Effector memory CD4-positive, alpha-beta T cell (primary cell): ENCODE data around the gene ENDOU.

ENCODE experiments used
- DNase-seq, 3 donors: peaks; one replicate each; pipeline ENCODE4 v3.0.0-alpha.2; 2020
- H3K27ac ChIP-seq: 2 replicates; pipeline ENCODE4 v1.7.0; 2013; ENCODE audit warnings: mild to moderate bottlenecking, low read length, moderate library complexity; ENCODE audit not compliant: insufficient read depth, poor library complexity, severe bottlenecking
- H3K27me3 ChIP-seq: replicated peaks from 2 replicates; pipeline ENCODE4 v1.7.0; 2013; ENCODE audit warnings: mild to moderate bottlenecking, low read length; ENCODE audit not compliant: insufficient read depth, control insufficient read depth, poor library complexity, severe bottlenecking
- H3K36me3 ChIP-seq: 2 replicates; pipeline ENCODE4 v1.7.0; 2013; ENCODE audit warnings: mild to moderate bottlenecking, low read length, moderate library complexity; ENCODE audit not compliant: control insufficient read depth, insufficient read depth
- H3K4me1 ChIP-seq: 2 replicates; pipeline ENCODE4 v1.7.0; 2013; ENCODE audit warnings: low read length, mild to moderate bottlenecking; ENCODE audit not compliant: control insufficient read depth, insufficient read depth, poor library complexity, severe bottlenecking
- H3K4me3 ChIP-seq: 2 replicates; pipeline ENCODE4 v1.7.0; 2013; ENCODE audit warnings: low read length, low read depth, mild to moderate bottlenecking; ENCODE audit not compliant: insufficient read depth, poor library complexity, severe bottlenecking
- H3K9me3 ChIP-seq: 2 replicates; pipeline ENCODE4 v1.7.0; 2013; ENCODE audit warnings: mild to moderate bottlenecking, low read length, moderate library complexity; ENCODE audit not compliant: control insufficient read depth

Gene ENDOU

GRCh38 chr12:47743311-47743860, 18.1 kb upstream of the ENDOU start:
- no peaks in the 10 kb centered on the region for H3K27me3 ChIP-seq
- H3K36me3 ChIP-seq: no peaks in the 10 kb centered on the region
- H3K27ac ChIP-seq: no peak overlapping the region

GRCh38 chr12:47742253-47742825, 17.0 kb upstream of the ENDOU start:
- no peak overlapping the region for H3K27ac ChIP-seq
- H3K36me3 ChIP-seq: no peaks in the 10 kb centered on the region
- peak; percentile 38 to 71 (median 64) for DNase-seq
- no peak overlapping the region for H3K4me3 ChIP-seq
- H3K4me1 ChIP-seq: peaks cover 19% of the 10 kb centered on the region
- H3K27me3 ChIP-seq: no peaks in the 10 kb centered on the region
- no peaks in the 10 kb centered on the region for H3K9me3 ChIP-seq

More at GRCh38 chr12:47743311-47743860, 18.1 kb upstream of the ENDOU start:
- H3K9me3 ChIP-seq: no peaks in the 10 kb centered on the region
- peaks cover 19% of the 10 kb centered on the region for H3K4me1 ChIP-seq
- H3K4me3 ChIP-seq: no peak overlapping the region
- DNase-seq: no peak

DNA sequence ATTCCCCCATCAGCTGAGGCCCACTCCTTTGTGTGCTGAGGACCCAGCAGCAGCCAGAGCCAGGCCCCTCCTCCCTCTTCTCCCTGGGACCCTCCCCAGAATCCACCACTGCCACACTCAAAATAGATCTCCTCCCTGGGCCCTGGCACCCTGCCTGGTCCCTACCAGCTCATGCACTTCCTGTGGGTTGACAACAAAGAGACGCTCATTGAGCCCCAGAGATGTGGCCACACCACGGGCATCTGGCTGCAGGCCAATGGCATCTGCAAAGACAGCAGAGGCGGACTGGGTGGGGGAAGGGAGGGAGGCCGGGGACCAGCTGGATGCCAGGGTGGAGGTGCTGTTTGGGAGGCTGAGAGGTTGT, 16.0 kb upstream of the ENDOU start:
- no peaks in the 10 kb centered on the region for H3K27me3 ChIP-seq
- H3K36me3 ChIP-seq: no peaks in the 10 kb centered on the region
- H3K9me3 ChIP-seq: no peaks in the 10 kb centered on the region
- no peak overlapping the region for H3K4me3 ChIP-seq
- H3K4me1 ChIP-seq: peaks cover 19% of the 10 kb centered on the region
- DNase-seq: peak; percentile 63 to 68 (median 66)
- H3K27ac ChIP-seq: no peak overlapping the region

DNA sequence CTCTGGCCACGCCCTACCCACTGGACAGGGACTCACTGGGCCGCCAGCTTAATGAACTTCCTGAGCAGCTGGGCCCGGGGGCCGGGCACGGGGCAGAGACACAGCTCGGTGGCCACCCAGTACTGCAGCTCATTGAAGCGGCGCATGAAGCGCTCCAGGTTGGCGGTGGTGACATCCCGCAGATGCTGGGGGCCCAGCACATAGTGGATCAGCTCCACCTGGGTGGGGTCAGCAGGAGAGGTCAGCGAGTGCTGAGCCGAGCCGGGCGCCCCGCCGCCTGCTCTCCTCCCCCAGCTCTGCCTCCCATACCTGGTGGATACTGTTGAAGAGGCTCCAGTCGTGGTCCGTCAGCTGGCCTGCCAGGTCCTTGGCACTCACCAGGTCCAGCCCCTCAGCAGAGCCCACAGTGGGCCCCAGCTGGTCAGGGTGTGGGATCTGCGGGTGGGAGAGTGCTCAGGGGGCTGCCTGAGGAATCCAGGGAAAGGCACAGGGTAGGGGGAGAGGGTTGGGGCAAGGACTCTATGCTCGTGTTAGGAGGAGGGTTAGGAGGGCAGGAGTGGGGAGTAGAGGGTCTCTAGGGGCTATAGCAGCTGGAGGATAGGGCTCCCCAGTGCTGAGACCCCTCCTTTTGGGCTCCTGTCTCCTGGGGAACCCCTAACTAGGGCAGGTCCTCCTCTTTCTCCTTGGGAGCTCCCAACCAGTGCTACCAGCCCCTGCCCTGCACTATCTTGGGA, 15.5 kb upstream of the ENDOU start:
- H3K9me3 ChIP-seq: no peaks in the 10 kb centered on the region
- H3K36me3 ChIP-seq: no peaks in the 10 kb centered on the region
- H3K4me3 ChIP-seq: no peak overlapping the region
- no peaks in the 10 kb centered on the region for H3K27me3 ChIP-seq
- DNase-seq: no peak
- peak overlapping the region; percentile 47 for H3K27ac ChIP-seq
- peaks cover 19% of the 10 kb centered on the region for H3K4me1 ChIP-seq

DNA sequence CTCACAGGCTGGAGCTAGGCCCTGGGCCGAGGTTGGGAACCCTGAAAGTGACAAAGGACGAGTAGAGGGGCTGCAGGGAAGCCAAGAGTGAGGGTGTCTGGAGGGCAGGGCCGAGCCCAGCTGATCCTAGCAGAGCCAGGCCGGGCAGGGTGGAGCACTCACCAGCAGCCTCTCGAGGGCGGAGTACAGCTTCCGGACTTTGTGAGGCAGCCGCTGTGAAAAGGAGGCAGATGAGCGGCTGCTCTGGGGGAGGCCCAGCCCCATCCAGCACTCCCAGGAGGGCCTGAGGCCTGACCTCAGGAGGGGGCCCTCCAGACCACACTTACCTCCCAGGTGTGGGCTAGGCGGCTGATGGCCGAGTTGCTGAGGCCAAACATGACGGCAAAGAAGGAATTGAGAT, 14.7 kb upstream of the ENDOU start:
- DNase-seq: no peak
- Histone ChIP-seq H3K36me3 (no peaks in the 10 kb centered on the region), H3K9me3 (no peaks in the 10 kb centered on the region), H3K27me3 (no peaks in the 10 kb centered on the region), H3K4me1 (peaks cover 19% of the 10 kb centered on the region), H3K4me3 (no peak overlapping the region), H3K27ac (no peak overlapping the region)

- Histone ChIP-seq H3K27ac (no peak overlapping the region), H3K9me3 (no peaks in the 10 kb centered on the region), H3K4me3 (no peak overlapping the region), H3K36me3 (no peaks in the 10 kb centered on the region), H3K4me1 (peaks cover 19% of the 10 kb centered on the region), H3K27me3 (no peaks in the 10 kb centered on the region)
- no peak for DNase-seq
Observed at GRCh38 chr12:47739297-47739696, 14.0 kb upstream of the ENDOU start.

DNA sequence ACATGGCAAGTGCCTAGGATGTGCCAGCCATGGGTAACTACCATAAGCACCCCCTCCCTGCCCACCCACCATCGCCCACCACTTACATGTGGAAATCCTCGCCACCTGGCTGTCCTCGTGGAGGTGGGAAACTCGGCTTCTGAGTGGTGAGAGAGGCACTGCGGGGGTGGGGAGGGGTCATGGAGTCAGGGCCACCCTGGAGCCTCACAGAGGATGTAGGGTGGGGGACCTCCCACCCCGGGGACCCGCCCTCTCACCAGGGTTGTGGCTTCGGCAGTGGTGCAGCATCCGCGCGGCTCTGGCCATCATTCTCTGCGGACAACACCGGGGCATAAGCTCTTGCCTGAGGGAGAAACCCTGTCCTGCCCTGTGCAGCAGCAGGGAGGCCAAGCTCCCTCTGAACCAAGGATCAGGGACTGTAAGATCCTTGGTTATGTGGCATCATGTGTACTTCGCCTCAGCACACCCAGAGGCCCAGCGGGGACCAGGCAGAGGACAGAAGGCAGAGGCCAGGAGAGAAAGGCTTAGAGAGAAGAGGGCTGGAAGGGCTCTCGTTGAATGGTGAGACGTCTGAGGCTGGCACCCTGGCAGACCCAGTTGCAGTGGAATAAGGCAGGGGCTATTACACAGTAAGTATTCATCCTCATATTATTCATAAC, 12.8 kb upstream of the ENDOU start:
- Histone ChIP-seq H3K9me3 (no peaks in the 10 kb centered on the region), H3K27me3 (no peaks in the 10 kb centered on the region), H3K27ac (no peak overlapping the region), H3K36me3 (no peaks in the 10 kb centered on the region), H3K4me3 (no peak overlapping the region), H3K4me1 (peaks cover 19% of the 10 kb centered on the region)
- DNase-seq: no peak

DNA sequence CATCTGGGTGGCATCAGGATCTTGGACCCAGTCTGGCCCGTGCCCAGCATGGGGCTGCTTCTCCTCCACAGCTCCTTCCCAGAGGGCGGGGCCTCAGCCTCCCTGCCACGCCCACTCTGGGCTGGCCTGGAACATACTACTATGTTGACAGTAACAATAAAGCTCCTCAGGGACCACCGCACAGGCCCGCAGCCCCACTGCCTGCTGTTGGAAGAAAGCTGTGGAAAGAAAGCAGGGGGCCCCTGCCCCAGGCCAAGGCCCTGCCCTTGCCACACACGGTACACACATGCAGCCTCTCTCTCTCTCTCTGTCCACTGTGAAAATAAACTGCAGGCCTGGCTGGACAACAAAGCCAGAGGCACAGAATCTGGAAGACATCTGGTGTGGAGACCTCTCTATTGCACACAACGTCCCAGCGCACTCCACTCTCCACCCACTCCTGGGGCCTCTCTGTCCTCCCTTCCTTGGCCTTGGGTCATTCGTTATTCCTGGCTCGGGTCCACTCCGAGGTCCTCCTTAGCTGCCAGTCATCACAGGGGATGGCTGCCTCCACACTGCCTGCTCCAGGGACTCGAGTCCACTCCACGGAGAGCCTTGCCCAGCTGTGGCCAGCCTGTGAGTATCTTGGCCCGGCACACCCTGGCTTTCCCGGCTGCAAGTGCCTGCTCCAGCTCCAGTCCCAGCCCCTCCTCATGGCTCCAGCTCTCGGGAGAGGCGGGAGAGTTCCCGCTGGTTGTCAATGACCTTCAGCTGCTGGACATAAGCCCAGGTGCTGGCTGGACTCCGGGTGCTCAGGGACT, 11.8 kb upstream of the ENDOU start:
- Histone ChIP-seq H3K4me3 (no peak overlapping the region), H3K27me3 (no peaks in the 10 kb centered on the region), H3K36me3 (no peaks in the 10 kb centered on the region), H3K4me1 (peaks cover 18% of the 10 kb centered on the region), H3K9me3 (no peaks in the 10 kb centered on the region), H3K27ac (no peak overlapping the region)
- DNase-seq: no peak

- Histone ChIP-seq H3K4me3 (no peak overlapping the region), H3K36me3 (no peaks in the 10 kb centered on the region), H3K27me3 (no peaks in the 10 kb centered on the region), H3K27ac (no peak overlapping the region), H3K9me3 (no peaks in the 10 kb centered on the region), H3K4me1 (peaks cover 10% of the 10 kb centered on the region)
- no peak for DNase-seq
Observed at GRCh38 chr12:47736216-47736615, 10.9 kb upstream of the ENDOU start.
